ENCODE results near the gene RHBDF1.

The RHBDF1 gene

DNA sequence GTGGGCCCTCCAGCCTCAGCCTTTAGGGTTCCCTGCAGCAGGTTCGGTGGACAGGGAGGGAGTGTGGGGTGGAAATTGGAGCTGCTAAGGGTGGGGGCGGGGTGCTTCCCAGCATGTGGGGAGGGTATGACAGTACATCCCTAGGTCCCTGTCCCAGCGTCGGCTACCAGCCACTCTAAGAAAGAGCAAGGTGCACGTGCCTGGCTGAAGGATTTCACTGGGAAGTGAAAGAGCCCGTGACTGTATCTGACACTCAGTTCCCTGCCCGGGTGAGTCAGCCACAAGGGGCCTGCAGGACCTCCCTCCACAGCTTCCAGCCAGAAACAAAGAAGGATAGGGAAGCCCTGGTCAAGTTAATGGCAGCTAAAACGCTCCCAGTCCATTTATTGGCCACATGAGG is 14.7 kb downstream of the RHBDF1 start:
- peaks cover 27% of the 10 kb centered on the region for H3K79me2 ChIP-seq (ENCODE audit: control insufficient read depth, low read length)
- TF ChIP-seq, protein P1, sequence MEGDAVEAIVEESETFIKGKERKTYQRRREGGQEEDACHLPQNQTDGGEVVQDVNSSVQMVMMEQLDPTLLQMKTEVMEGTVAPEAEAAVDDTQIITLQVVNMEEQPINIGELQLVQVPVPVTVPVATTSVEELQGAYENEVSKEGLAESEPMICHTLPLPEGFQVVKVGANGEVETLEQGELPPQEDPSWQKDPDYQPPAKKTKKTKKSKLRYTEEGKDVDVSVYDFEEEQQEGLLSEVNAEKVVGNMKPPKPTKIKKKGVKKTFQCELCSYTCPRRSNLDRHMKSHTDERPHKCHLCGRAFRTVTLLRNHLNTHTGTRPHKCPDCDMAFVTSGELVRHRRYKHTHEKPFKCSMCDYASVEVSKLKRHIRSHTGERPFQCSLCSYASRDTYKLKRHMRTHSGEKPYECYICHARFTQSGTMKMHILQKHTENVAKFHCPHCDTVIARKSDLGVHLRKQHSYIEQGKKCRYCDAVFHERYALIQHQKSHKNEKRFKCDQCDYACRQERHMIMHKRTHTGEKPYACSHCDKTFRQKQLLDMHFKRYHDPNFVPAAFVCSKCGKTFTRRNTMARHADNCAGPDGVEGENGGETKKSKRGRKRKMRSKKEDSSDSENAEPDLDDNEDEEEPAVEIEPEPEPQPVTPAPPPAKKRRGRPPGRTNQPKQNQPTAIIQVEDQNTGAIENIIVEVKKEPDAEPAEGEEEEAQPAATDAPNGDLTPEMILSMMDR (IDR thresholded peaks at IDR 0.05; ENCODE audit: low read depth, low read length, poor library complexity, severe bottlenecking): no peak
- TF ChIP-seq EZH2phosphoT487 (IDR thresholded peaks at IDR 0.05; ENCODE audit: borderline replicate concordance, low read length): no peak
- H3K36me3 ChIP-seq (ENCODE audit: control insufficient read depth, low read length): peaks cover 49% of the 10 kb centered on the region
- H3K4me1 ChIP-seq (ENCODE audit: control insufficient read depth, low read length): peaks cover 6% of the 10 kb centered on the region
- peaks cover 1% of the 10 kb centered on the region; the same call in 1 of the 2 replicates for H3F3A ChIP-seq (ENCODE audit: control insufficient read depth, insufficient read depth)
- H3K27ac ChIP-seq (ENCODE audit: low read depth, low read length): no peak overlapping the region
- no peaks in the 10 kb centered on the region for H3K27me3 ChIP-seq (ENCODE audit: control insufficient read depth, low read length)
- no peak overlapping the region for H3K4me3 ChIP-seq (ENCODE audit: low read length)
- no peak overlapping the region for H3K4me2 ChIP-seq (ENCODE audit: low read length)
- no peaks in the 10 kb centered on the region for H4K20me1 ChIP-seq (ENCODE audit: control insufficient read depth, insufficient read depth, low read depth, low read length)
- no peaks in the 10 kb centered on the region for H3K9me3 ChIP-seq (ENCODE audit: control insufficient read depth, insufficient read depth, low read length)
- no peaks in the 10 kb centered on the region for H3K9me2 ChIP-seq (replicated peaks; ENCODE audit: control insufficient read depth, low read length)

DNA sequence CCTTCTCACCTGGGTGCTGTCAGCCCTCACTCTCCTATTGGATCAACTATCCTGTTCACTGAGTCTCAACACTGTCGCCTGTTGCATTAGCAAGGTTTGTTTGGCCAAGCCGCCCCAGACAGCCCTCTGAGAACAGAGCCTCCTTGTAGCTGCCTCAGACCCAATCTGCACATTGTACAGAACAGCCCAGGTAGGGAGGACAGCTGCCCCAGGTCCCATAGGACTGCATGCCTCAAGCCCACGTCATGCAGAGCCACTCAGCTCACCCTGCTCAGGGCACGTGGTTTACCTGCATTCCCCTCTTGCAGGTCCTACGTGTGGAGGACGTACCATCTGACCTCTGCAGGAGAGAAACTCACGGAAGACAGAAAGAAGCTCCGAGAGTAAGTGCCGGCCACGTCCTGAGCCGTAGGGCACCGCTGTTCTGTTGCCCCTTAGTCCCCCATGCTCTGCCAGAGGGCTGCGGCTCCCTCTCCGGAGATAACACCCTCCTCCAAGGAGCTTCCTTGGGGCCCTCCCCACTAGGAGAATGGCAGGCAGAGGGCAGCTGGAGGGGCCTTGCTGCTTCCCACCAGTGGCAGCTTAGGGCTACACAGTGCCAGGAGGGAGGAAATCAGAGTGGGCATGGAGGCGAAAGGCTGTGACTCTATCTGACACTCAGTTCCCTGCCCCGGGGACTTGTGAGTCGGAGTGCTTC is 16.1 kb downstream of the RHBDF1 start:
- TF ChIP-seq, protein P1 (IDR thresholded peaks at IDR 0.05; ENCODE audit: low read depth, low read length, poor library complexity, severe bottlenecking): no peak
- no peak for TF ChIP-seq EZH2phosphoT487 (IDR thresholded peaks at IDR 0.05; ENCODE audit: borderline replicate concordance, low read length)
- Histone ChIP-seq H3K9me3 (ENCODE audit: control insufficient read depth, insufficient read depth, low read length) (no peaks in the 10 kb centered on the region), H3K36me3 (ENCODE audit: control insufficient read depth, low read length) (peaks cover 56% of the 10 kb centered on the region), H3F3A (ENCODE audit: control insufficient read depth, insufficient read depth) (peaks cover 3% of the 10 kb centered on the region; the same call in 1 of the 2 replicates), H3K27me3 (ENCODE audit: control insufficient read depth, low read length) (no peaks in the 10 kb centered on the region), H3K4me1 (ENCODE audit: control insufficient read depth, low read length) (peaks cover 13% of the 10 kb centered on the region), H3K27ac (ENCODE audit: low read depth, low read length) (no peak overlapping the region), H3K4me2 (ENCODE audit: low read length) (no peak overlapping the region), H3K9me2 (replicated peaks; ENCODE audit: control insufficient read depth, low read length) (no peaks in the 10 kb centered on the region), H3K4me3 (ENCODE audit: low read length) (no peak overlapping the region), H3K79me2 (ENCODE audit: control insufficient read depth, low read length) (peaks cover 40% of the 10 kb centered on the region), H4K20me1 (ENCODE audit: control insufficient read depth, insufficient read depth, low read depth, low read length) (0 out of 2 replicates have a peak, but pooled peaks cover 2% of the 10 kb centered on the region)

DNA sequence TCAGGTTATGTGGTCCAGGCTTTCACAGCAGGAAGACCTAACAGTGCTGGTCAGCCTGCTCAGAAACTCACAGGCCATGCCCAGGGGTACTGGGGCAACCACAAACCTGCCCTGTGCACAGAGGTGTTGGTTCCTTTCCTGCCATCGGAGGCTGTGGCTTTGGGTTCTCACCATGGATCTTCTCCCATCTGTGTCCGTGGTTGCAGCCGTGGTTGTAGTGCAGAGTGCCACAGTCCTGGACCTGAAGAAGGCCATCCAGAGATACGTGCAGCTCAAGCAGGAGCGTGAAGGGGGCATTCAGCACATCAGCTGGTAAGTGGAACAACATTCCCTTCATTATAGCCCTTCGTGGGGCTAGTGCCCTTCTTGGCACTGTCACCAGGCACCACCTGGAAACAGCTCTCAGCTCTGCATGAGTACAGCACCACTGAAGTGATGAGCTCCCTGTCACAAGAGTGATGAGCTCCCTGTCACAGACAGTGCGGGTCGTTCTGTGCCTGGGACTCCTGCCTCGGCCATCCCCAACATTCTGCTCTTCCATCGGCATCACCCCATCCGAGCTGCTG is 16.8 kb downstream of the RHBDF1 start:
- Histone ChIP-seq H3K36me3 (ENCODE audit: control insufficient read depth, low read length) (peaks cover 63% of the 10 kb centered on the region), H3F3A (ENCODE audit: control insufficient read depth, insufficient read depth) (peaks cover 3% of the 10 kb centered on the region; the same call in 1 of the 2 replicates), H3K27me3 (ENCODE audit: control insufficient read depth, low read length) (no peaks in the 10 kb centered on the region), H3K9me2 (replicated peaks; ENCODE audit: control insufficient read depth, low read length) (no peaks in the 10 kb centered on the region), H3K9me3 (ENCODE audit: control insufficient read depth, insufficient read depth, low read length) (no peaks in the 10 kb centered on the region), H3K4me1 (ENCODE audit: control insufficient read depth, low read length) (peaks cover 21% of the 10 kb centered on the region), H3K4me2 (ENCODE audit: low read length) (no peak overlapping the region), H4K20me1 (ENCODE audit: control insufficient read depth, insufficient read depth, low read depth, low read length) (0 out of 2 replicates have a peak, but pooled peaks cover 9% of the 10 kb centered on the region), H3K79me2 (ENCODE audit: control insufficient read depth, low read length) (peaks cover 48% of the 10 kb centered on the region), H3K27ac (ENCODE audit: low read depth, low read length) (no peak overlapping the region), H3K4me3 (ENCODE audit: low read length) (no peak overlapping the region)
- no peak for TF ChIP-seq EZH2phosphoT487 (IDR thresholded peaks at IDR 0.05; ENCODE audit: borderline replicate concordance, low read length)
- TF ChIP-seq, protein P1 (IDR thresholded peaks at IDR 0.05; ENCODE audit: low read depth, low read length, poor library complexity, severe bottlenecking): no peak
